HL-60 (cell line): Measurements from ENCODE around the gene ADGRB3.

Experiments used
- DNase-seq, 2 experiments: peaks; one replicate each; pipeline ENCODE4 v3.0.0-alpha.2; 2010 to 2020; ENCODE audit warnings: low read depth in 1 of 2, low spot score in 1 of 2
- H3K27ac ChIP-seq: fragments of 250-450 bp; sonication (Bioruptor Pico); replicated peaks from 2 replicates; pipeline ENCODE4 v1.5.1; 2020; ENCODE audit warnings: mild to moderate bottlenecking, moderate library complexity
- H3K27me3 ChIP-seq: fragments of 250-450 bp; sonication (Bioruptor Pico); 2 replicates; pipeline ENCODE4 v1.5.1; 2021; ENCODE audit warnings: mild to moderate bottlenecking, moderate library complexity; ENCODE audit not compliant: insufficient read depth, poor library complexity, severe bottlenecking
- H3K4me3 ChIP-seq: replicated peaks from 2 replicates; pipeline ENCODE4 v1.5.1; 2011; ENCODE audit warnings: mild to moderate bottlenecking, control low read depth, low read length; ENCODE audit not compliant: insufficient read depth
- GABPA ChIP-seq: IDR thresholded peaks from 2 replicates; pipeline ENCODE4 v1.6.1; 2012; ENCODE audit warnings: low read depth
- POLR2AphosphoS5 ChIP-seq: IDR thresholded peaks from 2 replicates; pipeline ENCODE4 v1.6.1; 2012; ENCODE audit warnings: low read depth
- REST ChIP-seq: IDR thresholded peaks from 2 replicates; pipeline ENCODE4 v1.6.1; 2012; ENCODE audit warnings: low read depth; ENCODE audit not compliant: insufficient replicate concordance
- SPI1 ChIP-seq: IDR thresholded peaks from 2 replicates; pipeline ENCODE4 v1.6.1; 2012; ENCODE audit warnings: low read depth, mild to moderate bottlenecking, borderline replicate concordance
- TF ChIP-seq, protein P1 (sequence below): IDR thresholded peaks from one replicate; pipeline ENCODE4 v1.5.1; 2011; ENCODE audit warnings: low read length, control low read depth, inconsistent platforms; ENCODE audit not compliant: insufficient read depth

Gene ADGRB3

DNA sequence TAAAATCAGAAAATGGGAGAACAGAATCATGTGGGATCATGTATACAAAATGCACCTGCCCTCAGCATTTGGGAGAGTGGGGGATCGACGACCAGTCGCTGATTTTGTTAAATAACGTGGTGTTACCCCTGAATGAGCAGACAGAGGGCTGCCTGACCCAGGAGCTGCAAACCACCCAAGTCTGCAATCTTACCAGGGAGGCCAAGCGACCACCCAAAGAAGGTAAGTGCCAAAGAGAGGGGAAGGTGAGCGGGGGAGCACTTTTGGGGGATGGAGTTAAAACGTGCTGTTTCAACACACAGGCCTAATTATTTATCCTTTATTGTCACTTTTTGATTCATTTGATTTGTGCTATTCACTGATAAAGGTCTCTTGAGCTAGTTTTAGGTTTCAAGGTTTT is 4.1 kb downstream of the ADGRB3 start:
- TF ChIP-seq SPI1: no peak
- no peak for TF ChIP-seq GABPA
- TF ChIP-seq POLR2AphosphoS5: no peak
- TF ChIP-seq REST: no peak
- TF ChIP-seq, protein P1, sequence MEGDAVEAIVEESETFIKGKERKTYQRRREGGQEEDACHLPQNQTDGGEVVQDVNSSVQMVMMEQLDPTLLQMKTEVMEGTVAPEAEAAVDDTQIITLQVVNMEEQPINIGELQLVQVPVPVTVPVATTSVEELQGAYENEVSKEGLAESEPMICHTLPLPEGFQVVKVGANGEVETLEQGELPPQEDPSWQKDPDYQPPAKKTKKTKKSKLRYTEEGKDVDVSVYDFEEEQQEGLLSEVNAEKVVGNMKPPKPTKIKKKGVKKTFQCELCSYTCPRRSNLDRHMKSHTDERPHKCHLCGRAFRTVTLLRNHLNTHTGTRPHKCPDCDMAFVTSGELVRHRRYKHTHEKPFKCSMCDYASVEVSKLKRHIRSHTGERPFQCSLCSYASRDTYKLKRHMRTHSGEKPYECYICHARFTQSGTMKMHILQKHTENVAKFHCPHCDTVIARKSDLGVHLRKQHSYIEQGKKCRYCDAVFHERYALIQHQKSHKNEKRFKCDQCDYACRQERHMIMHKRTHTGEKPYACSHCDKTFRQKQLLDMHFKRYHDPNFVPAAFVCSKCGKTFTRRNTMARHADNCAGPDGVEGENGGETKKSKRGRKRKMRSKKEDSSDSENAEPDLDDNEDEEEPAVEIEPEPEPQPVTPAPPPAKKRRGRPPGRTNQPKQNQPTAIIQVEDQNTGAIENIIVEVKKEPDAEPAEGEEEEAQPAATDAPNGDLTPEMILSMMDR: no peak
- no peak overlapping the region for H3K4me3 ChIP-seq
- DNase-seq: no peak

DNA sequence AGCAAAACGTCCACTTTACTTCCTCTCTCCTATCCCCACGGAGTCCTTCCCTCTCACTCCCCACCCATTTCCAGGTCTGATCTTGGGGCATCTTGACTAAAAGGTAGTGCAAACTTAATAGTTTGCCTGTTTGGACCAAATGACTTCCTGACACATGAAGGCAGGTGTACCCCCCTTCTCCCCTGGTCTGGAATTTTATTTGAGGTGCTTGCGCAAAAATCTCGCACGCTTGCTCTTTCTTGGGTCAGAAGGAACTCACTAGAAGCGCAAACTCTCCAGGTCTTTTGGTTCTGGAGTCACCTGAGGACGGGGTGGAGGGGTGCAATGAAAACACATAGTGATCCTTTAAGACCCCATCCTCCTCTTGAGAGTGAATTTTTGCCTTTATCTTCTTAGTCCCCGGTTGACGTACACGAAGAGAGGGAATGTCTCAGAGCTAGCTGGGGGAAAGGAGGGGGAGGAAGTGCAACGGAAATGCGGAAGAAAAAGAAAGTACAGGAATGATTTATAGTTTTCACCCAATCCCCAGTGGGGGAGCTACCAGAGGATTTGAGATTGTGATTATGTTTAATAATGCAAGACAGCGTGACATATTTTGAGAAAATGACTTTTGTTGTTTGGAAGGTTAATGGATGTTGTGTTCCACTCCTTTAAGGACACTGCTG is 4.9 kb downstream of the ADGRB3 start:
- TF ChIP-seq SPI1 (peak; percentile 4; the same call in 1 of the 2 replicates), POLR2AphosphoS5 (no peak), REST (no peak)
- no peak overlapping the region for H3K27ac ChIP-seq
- H3K4me3 ChIP-seq: no peak overlapping the region
- H3K27me3 ChIP-seq: peaks cover 16% of the 10 kb centered on the region
- DNase-seq: no peak

More for the DNA sequence above, 4.1 kb downstream of the ADGRB3 start:
- Histone ChIP-seq H3K27ac (no peak overlapping the region), H3K27me3 (peaks cover 21% of the 10 kb centered on the region)

DNA sequence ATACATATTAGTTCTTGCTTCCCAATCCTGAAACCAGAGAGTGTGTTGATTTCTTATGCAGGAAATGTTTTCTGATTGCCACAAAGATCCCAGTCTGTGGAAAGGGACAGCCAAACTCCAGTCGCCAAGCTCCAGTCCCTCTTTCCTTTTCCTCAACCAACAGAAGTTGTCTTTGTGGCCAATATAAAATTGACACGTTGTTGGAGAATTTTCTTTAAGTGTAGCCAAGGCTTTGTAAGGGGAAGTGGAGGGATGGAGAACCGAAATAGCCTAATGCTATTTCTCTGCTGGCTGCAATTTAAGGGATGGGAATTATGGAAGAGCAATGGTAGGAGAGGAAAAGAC is 5.4 kb downstream of the ADGRB3 start:
- TF ChIP-seq, protein P1: no peak
- no peak for TF ChIP-seq POLR2AphosphoS5
- no peak for TF ChIP-seq REST
- no peak for TF ChIP-seq SPI1
- no peak for DNase-seq
- Histone ChIP-seq H3K27ac (no peak overlapping the region), H3K27me3 (peaks cover 16% of the 10 kb centered on the region), H3K4me3 (no peak overlapping the region)
